GM12878 (cell line): ENCODE data around the gene CXCL6.

Experiments
- ASH2L ChIP-seq: fragments of 300-600, 200-600 bp; sonication (generic); IDR thresholded peaks from 2 replicates; pipeline ENCODE4 v1.6.1; 2017; ENCODE audit warnings: low read depth, mild to moderate bottlenecking, borderline replicate concordance
- HDAC2 ChIP-seq: fragments of 200-600 bp; sonication (generic); IDR thresholded peaks from 2 replicates; pipeline ENCODE4 v1.6.1; 2017
- SMC3 ChIP-seq: IDR thresholded peaks from 2 replicates; pipeline ENCODE4 v1.6.1; 2011; ENCODE audit warnings: low read length, improper control_type of control experiment, borderline replicate concordance
- TF ChIP-seq, protein P1 (sequence below): IDR thresholded peaks from 2 replicates; pipeline ENCODE4 v1.6.1; 2011; ENCODE audit warnings: low read depth, mild to moderate bottlenecking, low read length, moderate library complexity, borderline replicate concordance; ENCODE audit errors: extremely low read depth

DNA sequence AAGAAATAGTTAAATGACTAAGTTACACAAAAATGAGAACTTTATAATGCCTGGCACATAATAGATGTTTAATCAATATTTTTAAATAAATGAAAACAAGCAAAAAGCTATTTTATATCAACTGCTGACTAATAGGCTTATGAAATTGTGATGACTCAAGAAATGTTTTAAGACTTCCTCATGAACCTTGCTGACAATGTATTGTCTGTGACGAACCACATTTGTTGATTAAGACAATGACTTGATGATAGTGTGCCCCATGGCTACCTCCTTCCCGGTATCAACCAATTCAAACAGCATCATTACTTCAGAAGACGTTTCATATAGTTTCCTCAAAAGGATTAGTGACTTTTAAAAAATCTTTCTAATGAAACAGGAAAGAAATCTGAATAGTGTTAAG lies 7.9 kb downstream of the CXCL6 start:
- TF ChIP-seq, protein P1, sequence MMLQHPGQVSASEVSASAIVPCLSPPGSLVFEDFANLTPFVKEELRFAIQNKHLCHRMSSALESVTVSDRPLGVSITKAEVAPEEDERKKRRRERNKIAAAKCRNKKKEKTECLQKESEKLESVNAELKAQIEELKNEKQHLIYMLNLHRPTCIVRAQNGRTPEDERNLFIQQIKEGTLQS = no peak
- no peak for TF ChIP-seq SMC3
- TF ChIP-seq HDAC2 = no peak
- TF ChIP-seq ASH2L = no peak
